GM20431 (cell line): ENCODE results near the gene GEMIN7.

Experiments
- in situ Hi-C: fragments of 300-500 bp; cut with MseI, MboI; formaldehyde crosslinking; loops from one replicate; pipeline ENCODE4 v1.15.0; 2020; ENCODE audit warnings: low sequenced_read_pairs; ENCODE audit not compliant: unreplicated experiment

The GEMIN7 gene, protein sequence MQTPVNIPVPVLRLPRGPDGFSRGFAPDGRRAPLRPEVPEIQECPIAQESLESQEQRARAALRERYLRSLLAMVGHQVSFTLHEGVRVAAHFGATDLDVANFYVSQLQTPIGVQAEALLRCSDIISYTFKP

DNA sequence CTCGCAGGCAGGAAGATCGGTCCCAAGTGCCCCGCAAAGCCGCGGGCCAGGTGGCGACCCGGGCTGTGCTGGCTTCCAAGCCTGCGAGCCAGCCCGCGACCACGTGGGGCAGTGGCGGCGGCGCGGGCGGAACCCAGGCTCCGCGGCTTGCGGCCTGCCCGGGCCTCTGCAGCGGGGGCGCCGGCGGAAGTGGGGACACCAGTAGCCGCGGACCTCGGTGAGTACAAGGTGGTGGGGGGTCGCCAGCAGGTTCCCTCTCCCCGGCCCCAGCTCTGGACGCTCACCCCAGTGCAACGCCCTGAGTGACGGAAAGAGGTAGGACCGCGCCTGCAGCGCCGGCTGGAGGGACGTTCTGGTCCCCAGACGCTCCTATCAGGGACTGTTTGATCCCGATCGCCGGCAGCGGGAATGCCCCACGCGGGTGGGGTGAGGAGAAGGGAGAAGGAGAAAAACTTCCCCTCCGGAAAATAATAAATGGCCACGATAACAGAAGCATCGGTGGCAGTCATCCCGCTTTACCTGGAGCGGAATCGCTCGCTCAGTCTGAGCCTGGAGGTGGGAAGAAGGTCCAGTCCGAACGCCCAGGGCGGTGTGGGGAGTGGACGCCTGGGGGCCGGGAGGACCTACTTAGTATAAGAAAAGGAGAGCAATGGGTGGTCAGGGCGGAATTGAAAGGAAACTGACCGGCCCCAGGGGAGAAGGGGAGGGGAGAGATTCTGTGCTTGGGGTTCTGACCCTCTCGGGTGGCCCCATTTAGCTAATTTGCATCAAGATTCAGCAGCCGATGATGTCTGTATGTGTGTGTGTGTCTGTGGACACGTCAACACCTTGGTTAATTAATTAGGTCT, at the start of gene GEMIN7:
Gene GEMIN7 (plus strand): TSS at position 198 of the 848 bp plus-strand sequence. CDS start 10,855 bp downstream, outside the sequence.
- in situ Hi-C loops: no loop called here

DNA sequence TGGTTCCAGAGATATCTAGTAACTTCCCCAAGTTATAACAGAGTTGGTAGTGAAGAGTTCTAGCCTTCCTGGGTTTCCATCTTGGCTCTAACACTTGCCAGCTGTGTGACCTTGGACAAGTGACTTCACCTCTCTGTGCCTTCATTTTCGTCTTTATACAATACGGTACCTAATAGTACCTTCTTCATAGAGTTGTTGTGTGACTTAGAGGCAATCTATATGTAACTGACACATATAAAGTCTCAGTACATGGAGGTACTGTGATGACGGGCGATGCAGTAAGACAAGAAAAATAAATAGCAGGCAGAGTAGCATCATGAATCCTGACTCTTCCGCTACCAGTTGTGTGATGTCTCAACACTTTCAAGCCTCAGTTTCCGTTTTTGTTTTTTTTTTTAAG, 48.2 kb upstream of the GEMIN7 start:
- in situ Hi-C loops: no loop called here

DNA sequence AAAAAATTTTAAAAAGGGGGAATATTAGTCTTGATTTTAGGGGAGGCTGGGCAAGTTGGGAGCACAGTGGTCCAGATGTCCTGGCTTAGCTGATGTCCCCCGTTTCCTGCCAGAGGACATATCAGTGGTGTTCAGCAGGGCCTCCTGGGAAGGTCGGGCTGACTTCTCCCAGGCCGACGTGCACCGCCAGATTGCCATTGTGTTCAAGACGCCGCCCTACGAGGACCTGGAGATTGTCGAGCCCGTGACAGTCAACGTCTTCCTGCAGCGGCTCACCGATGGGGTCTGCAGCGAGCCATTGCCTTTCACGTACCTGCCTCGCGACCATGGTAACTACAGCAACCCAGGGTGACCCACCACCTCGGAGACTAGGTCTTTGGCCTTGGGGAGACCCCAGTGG, 46.6 kb upstream of the GEMIN7 start:
- in situ Hi-C loops: no loop called here

DNA sequence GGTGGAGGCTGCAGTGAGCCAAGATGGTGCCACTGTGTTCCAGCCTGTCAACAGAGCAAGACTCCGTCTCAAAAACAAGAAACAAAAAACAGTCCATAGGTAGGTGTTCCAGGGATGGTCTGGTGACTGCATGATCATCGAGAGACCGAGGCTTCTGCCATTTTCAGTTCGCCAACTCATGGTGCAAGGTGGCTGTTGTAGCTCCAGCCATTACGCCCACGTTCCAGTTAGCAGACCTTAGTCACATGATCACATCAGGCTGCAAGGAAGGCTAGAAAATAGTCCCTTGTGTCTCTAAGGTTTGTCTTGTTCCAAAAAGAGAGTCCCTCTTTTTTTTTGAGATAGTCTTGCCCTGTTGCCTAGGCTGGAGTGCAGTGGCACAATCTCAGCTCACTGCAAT, 43.3 kb upstream of the GEMIN7 start:
- in situ Hi-C loops: no loop called here

DNA sequence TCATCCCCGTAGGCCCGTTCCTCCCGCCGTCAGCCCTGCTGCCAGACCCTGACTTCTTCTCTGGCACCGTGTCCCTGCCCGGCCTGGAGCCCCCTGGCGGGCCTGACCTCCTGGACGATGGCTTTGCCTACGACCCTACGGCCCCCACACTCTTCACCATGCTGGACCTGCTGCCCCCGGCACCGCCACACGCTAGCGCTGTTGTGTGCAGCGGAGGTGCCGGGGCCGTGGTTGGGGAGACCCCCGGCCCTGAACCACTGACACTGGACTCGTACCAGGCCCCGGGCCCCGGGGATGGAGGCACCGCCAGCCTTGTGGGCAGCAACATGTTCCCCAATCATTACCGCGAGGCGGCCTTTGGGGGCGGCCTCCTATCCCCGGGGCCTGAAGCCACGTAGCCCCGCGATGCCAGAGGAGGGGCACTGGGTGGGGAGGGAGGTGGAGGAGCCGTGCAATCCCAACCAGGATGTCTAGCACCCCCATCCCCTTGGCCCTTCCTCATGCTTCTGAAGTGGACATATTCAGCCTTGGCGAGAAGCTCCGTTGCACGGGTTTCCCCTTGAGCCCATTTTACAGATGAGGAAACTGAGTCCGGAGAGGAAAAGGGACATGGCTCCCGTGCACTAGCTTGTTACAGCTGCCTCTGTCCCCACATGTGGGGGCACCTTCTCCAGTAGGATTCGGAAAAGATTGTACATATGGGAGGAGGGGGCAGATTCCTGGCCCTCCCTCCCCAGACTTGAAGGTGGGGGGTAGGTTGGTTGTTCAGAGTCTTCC, 41.5 kb upstream of the GEMIN7 start:
- in situ Hi-C loops: no loop called here

DNA sequence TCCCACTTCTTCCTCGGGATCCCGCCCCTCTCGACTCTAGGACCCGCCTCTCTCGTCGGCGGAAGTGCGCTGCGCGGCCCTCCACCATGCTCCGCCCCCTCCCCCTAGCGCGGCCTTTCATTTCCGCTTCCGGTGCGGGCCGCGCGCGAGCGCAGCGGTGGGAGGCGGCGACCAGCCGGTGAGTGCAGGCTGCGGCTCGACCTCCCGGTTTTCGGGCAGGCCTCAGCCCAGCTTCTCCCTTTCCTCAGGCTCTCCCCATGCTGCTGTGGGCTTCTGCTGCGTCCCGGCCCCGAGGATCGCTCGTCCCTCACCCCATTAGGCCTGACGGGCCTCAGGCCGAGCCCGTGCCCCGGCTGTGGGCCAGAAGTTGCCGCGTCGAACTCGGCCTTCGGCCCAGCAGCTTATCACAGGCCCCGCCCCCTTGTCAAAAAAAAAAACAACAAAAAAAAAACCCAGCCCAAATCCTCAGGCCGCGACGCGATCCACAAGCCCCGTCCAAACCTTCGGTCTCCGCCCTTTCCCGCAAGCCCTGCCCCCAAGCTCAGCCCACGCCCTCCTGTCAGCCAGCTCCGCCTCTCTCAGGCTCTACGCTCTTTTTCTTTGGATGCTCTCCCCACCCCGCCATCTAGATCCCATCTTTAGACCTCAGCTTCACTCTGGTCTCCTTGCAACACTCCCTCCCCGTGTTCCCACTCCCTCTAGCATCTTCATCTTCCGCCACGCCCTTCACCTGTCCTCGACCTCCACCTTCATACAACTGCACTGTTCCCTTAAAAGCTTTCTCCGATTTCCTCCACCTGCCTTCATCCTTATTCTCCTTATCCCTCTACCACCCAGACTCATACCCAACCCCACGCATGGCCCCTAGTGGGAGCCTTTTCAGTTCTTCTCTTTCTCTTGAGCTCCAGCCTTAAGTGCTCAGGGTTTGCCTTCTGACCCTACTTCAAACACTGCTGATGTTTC, 39.8 kb upstream of the GEMIN7 start, which contains the start of gene CLASRP:
Gene CLASRP (plus strand): TSS at position 115 of the 963 bp plus-strand sequence. CDS start 1,168 bp downstream, outside the sequence.
- in situ Hi-C loops: no loop called here

DNA sequence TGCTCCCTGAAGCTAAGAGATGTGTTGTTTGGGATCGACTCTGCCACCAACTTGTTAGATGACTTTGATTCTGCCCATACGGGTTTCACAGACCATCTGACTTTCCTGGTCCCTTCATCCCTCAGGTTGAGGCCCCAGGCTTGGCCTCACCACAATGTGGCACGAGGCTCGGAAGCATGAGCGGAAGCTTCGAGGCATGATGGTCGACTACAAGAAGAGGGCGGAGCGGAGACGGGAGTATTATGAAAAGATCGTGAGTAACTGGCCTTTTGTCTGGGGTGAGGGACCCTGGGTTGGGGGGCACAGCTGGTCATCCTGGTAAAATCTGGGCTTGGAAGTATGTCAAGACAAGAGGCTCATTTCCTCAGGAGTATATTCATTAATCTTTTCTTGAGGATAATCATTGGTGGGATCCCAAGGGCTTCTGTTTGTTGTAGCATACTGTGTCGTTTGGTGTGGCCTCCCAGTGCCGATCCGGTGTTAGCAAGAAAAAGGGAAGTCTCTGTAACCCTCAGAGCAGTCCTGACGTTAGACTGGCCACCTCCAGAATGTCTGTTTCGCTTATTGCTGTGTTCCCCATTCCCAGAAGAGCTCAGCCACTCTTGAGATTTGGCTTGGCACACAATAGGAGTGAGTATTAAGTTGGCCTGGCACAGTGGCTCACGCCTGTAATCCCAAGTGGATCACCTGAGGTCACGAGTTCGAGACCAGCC, 38.8 kb upstream of the GEMIN7 start:
- in situ Hi-C loops: no loop called here

DNA sequence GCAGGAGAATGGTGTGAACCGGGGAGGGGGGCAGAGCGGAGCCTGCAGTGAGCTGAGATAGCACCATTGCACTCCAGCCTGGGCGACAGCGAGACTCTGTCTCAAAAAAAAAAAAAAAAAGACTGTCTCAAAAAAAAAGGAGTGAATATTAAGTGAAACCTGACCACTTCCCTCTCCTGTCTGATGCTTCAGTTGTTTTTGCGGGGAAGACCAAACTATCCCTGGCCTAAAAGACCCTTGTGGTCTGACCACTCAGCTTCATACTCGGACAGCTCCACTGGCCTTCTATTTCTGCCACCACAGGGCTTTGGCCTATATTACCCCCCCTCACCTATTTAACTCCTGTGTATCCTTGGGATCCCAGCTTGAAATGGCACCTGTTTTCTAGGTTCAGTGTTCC, 37.9 kb upstream of the GEMIN7 start:
- in situ Hi-C loops: no loop called here

DNA sequence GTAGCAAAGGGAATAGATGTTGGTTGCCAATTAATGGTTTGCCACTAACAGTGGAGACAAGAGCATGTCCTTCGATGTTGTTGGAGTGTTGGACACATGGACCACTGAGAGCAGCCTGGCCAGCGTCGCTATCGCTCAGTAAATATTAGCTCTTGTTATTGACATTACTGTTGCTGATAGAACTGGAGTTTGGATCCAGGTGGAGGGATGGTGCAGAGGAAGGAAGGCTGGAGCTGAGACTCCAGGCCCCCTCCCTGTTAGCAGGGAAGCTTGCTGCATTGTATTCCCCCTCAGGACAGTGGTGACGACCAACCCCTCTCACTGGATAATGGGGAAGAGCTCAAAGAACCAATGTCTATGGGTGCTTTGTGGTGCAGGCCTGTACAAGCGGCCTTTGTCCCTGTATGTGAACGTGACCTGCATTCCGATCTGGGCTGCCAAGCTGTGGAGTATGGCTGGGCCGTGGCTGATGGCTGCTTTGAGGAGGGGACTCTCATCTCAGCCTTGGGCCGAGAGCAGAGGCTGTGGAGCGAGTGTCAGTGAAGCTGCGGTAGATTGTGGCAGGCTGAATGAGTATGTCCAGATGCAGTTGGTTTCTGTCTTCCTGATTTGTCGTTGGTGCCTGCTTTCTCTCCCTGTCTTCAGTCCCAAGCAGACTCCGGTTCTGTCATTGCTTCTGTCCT, 33.2 kb upstream of the GEMIN7 start:
- in situ Hi-C loops: no loop called here

DNA sequence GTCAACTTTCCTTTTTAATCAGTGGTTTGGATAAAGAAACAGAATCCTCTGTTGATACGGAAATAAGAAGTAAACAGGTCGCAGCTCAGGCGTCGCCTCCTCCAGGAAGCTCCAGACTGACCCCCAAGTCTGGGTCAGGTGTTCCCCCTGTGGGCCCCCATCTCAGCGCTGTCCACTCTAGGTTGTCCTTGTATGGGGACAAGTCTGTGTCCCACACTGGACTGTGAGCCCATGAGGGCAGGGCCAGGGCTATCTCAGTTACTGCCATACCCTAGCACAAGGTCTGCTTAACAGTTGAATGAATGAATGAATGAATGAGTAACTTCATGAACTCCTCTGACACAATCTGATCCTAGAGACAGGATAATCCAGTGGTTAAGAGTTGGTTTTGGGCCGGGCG, 32.7 kb upstream of the GEMIN7 start:
- in situ Hi-C loops: no loop called here

DNA sequence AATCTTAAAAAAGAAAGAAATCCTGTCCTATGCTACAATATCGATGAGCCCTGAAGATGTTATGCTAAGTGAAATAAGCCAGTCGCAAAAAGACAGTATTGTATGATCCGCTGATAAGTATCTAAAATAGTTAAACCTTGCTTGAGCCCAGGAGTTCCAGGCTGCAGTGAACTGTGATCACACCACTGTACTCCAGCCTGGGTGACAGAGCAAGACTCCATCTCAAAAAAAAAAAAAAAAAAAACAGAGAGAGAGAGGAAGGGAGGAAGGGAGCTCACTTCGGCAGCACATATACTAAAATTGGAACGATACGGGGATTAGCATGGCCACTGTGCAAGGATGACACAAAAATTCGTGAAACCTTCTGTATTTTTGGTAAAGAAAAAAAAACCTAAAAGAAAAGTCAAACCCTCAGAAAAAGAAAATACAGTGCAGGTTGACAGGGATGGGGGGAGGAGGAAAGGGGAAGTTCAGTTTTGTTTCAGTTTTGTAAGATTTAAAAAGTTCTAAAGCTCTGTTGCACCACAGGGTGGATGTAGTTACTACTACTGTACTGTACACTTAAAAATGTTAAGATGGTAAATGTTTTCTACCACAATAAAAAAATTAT, 31.8 kb upstream of the GEMIN7 start:
- in situ Hi-C loops: no loop called here

DNA sequence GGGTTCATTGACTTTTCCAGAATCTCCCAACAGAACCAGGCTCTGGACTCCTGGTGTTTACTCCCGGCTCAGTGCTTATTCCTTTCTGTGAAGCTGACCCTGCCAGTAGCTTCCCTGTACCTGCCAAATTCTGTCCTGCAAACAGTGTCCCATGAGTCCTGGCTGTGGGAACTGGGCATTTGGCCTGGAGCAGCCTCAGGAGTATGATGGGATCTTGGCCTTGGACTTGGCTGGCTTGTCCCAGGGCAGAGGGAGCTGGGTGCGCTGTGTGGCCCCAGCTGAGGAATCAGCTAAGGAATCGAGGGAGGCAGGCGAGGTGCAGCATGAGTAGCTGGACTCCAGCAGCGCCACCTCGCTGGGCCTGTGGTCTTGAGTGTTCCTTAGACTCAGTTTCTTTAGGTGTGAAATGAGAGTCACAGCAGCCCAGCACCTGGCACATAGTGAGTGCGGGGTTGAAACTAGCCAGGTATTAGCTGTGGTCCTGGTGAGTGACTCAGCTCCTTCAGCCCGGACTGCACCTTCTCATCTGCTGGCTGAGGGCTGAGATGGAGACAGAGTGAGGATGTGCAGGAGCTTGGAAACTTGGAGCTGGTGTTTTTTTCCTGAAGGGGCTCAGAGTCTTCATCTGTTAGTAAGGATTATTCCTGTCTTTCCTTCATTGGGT, 29.9 kb upstream of the GEMIN7 start:
- in situ Hi-C loops: no loop called here

DNA sequence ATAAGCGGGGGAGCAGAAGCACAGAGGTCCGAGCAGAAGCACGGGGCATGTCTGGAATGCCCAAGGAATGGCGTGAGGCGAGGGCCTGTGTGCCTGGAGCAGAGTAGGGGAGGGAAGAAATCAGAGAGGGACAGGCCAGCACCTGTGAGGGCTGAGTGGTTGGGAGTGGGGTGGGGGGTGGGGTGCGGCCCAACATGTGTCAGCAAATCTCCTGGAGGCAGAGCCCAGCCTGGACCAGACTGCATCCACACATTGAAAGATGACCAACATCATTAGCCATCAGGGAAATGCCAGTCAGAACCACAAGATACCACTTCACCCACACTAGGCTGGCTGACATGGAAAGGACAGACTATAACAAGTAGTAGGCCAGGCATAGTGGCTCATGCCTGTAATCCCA, 29.0 kb upstream of the GEMIN7 start:
- in situ Hi-C loops: no loop called here

DNA sequence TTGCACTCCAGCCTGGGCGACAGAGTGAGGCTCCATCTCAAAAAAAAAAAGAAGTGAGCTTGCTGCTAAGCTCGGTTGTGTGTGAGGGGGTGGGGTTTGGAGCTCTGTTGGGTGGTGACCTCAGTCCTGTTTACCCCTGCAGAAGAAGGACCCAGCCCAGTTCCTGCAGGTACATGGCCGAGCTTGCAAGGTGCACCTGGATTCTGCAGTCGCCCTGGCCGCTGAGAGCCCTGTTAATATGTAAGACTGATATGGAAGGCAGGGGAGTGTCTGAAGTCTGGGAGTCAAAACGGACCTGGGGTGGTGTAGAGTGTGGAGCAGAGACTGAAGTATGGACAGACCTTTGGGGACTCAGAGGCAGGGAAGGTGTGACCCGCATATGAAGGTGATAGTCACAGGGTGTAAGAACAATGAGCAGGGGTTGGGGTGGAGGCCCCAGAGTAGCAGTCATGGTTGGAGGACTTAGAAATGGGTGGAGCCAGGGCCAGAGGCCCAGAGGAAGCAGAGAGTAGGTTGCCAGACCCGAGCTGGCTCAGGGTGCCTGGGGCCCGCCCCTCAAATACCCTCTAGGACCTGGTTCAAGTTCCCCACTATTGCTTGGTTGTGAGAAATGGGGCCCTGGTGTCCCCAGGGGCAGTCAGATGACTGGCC, 27.0 kb upstream of the GEMIN7 start:
- in situ Hi-C loops: no loop called here

DNA sequence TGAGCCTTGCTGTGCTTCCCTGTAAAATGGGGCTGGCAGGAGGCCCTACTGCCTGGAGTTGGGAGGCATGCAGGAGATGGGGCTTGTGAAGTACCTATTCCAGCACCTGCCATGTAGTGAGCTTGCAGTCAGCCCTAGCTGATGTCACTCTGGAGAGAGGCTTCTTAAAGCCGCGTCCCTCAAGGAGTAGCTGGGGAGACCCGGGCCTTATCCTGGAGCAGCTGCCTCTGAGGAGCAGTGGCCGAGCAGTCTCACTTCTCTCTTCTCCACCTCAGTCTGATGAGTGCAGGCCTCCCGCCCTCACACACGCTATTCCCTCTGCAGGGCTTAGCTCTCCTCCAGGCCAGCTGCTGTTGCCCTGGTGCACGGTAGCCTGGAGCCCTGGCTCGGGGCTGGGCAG, 22.2 kb upstream of the GEMIN7 start:
- in situ Hi-C loops: no loop called here

DNA sequence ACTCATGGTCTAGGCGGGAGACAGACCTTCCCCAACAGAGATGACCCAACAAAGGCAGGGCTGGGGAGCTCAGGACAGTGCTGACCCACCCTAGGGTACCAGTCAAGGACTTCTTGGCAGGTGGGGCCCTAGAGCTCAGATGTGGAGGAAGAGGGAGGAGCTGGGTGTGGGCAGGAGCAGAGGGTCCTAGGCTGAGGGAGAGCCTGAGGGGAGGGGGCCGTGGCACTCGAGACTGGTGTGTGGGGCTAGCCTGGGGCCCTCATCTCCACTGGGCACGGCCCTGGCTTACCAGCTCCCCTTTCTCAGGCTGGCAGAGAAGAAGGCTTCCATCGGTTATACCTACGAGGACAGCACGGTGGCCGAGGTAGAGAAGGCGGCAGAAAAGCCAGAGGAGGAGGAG, 21.6 kb upstream of the GEMIN7 start:
- in situ Hi-C loops: no loop called here

DNA sequence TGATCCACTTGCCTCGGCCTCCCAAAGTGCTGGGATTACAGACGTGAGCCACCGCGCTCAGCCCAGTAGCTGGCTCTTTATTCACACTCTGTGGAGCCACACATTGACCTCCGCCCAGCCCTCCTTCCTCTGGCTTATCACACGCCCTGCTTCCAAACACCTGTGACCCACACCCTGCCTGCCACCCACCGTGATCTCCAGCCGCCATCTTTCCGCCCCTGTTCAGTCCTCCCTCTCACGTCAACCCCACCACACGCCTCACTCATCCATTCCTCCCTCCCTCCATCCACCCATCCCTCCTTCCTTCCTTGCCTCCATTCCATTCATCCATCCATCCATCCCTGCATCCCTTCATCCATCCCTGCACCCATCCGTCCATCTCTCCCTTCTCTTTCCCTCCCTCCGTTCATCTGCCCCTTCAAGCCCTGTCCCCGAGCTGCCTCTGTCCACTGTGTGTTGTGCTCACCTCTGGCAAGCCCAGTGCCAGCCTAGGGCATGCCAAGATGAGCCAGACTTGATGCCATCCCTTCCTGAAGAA, 20.4 kb upstream of the GEMIN7 start:
- in situ Hi-C loops: no loop called here
